CD4-positive, alpha-beta T cell treated with Interleukin-4 for 4 hours (primary cell): ENCODE results near the gene FAM9A.
A peak's percentile ranks its signal among the peaks of the same experiment; 100 is the strongest.

ENCODE experiments used
- DNase-seq: peaks from one replicate; pipeline ENCODE4 v3.0.0-alpha.2; 2020

Gene FAM9A

DNA sequence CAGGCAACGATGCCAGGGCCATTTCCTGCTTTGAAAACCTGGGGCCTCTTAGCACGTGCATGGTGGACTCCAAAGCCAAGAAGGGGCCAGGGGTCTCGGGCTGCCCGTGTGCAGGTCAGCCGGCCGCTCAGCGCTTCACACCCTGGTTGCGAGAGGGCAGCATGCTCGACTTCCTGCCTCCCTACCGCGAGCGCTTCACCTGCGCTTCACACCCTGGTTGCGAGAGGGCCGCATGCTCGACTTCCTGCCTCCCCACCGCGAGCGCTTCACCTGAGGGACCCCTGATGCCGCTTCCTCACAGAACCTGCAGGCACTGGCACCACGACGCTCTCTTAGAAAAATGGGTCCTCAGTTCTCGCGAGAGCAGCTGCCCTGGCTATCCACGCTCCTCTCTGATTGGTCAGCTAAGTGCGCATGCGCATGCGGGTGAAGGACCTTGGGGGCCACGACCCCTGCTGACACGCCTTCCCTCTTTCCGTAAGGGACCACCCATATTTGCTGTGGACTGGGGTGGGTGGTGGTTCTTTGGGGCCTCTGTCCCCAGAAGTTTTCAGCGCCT lies at the start of gene FAM9A:
FAM9A (minus strand) TSS at position 343 of the 559 bp plus-strand sequence. CDS start 1,212 bp downstream, outside the sequence.
- no peak for DNase-seq

- no peak for DNase-seq
These were observed 49.3 kb upstream of the FAM9A start for GRCh38 chrX:8850478-8850877.

DNA sequence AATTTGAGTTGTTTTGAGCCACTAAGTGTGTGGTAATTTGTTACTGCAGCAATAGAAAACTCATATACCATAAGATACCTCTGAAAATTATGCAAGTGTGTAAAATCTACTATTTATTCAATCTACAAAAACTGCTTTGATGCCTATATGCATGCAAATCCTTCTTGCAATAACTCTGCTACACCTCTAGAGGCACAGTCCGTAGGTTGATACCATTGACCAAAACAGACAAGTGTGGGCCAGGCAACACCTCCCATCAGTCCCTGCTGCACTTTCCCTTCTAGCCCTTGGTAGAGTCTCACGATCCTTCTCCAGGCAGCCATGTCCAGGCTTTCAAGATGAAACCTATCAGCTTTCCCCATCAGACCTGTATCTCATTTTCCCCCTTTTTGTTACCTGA lies 48.8 kb upstream of the FAM9A start:
- no peak for DNase-seq

DNA sequence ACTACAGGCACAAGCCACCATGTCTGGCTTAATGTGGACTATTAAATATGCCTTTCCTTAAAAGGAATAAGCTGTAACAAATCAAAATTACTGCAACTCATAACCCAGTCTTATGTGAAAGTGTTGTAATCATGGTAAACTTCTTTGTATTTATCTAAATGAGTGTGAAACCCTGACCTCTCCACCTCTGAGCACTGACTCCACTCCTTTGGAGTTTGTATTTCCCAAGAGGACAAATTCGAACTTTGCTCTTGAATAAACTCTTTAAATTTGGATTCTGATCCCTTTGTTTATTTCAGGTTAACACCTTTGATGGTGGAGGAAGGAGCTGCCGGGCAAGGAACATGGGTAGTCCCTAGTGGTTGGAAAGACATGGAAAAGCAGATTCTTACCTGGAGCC lies 48.3 kb upstream of the FAM9A start:
- DNase-seq, result no peak

GRCh38 chrX:8848911-8849310 lies 47.7 kb upstream of the FAM9A start:
- no peak for DNase-seq

DNA sequence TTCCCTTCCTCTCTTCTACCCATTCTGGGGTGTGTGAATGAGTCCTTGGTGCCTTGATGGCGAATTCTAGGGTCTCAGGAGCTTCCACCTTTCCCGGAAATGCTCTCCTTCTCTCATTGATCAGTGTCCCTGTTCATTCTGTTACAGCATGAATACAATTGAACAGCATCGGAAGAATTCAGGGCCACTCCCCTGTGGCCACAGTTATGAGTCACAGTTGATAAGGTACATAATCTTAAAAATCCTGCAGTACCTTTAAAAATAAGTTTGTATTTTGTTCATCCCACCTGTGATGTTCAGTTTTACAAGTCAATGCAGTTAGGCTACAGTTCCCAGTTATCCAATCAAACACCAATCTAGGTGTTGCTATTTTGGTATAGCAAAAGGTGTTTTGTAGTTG lies 47.3 kb upstream of the FAM9A start:
- DNase-seq, result no peak

GRCh38 chrX:8847360-8847759 lies 46.2 kb upstream of the FAM9A start:
- DNase-seq, result no peak

DNA sequence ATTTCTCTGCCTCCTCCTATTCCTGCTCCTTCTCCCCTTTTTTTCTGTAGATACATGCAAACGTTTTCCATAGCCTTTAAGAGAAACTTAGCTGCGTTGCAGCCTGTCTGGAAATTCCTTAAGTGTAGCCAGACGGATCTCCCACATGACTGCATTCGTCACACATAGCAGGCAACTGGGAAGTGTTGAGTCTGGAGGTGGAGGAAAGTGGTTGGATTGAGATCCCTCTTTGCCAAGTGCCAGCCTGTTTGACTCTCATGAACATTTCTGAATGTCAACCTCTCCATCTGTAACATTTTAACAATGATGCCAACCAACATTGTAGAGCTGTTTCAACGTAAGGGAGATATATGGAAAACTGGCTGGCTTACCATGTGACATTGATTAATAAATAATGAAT lies 45.1 kb upstream of the FAM9A start:
- no peak for DNase-seq

GRCh38 chrX:8845469-8845868 lies 44.3 kb upstream of the FAM9A start:
- no peak for DNase-seq

DNA sequence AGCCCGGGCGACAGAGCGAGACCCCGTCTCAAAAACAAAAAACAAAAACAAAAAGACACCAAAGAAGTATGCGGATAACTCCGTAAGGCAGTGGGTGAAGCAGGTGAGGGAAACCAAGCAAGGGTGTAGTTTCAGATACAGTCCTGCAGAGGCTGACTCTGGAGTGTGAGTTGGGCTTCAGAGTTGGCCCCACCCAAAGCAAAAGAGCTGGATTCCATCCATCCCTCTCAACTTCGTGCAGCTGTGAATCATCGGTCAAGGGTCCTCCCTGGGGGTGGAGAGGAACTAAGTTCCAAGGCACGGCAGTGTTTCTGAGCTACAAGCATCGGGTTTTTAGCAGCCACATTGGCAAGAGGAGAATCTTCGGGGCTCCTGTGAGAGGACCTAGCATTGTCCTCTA lies 43.9 kb upstream of the FAM9A start:
- DNase-seq, result no peak

DNA sequence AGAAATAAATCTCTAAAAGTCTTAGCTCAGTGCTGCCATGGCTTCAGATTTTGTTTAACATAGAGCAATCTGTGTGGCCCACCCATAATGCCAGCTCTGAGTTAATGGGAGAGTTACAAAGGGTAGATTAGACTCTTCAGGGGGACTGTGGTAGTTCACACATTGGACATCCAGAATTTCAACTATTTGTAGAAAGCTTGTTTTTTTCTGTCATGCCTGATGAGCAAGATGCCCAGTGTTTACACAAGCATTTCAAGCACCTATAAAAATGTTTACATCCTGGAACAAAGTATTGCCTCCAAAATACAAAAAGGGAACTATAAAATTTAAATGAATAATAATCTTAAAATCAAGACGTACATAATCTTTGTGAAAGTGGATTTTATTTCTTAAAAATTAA lies 43.0 kb upstream of the FAM9A start:
- no peak for DNase-seq

- no peak for DNase-seq
These were observed 40.7 kb upstream of the FAM9A start for GRCh38 chrX:8841911-8842310.

DNA sequence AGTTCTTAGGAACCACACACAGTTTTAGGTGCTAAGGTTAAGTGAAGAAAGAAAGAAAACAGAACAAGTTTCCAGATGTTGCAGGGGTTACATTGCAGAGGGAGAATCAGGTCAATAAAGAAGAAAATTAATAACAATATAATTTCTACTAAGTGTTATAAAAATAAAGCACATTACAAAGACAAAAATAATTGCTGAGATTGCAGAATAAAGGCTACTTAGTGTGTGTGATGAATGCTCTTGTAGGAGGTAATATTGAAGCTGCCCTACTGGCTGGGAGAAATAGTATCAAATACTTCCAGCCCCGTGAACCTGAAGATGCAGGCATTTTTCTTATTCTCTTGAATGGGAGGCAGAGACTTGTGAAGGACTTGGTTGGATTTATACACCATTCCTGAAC lies 33.2 kb upstream of the FAM9A start:
- DNase-seq, result no peak

DNA sequence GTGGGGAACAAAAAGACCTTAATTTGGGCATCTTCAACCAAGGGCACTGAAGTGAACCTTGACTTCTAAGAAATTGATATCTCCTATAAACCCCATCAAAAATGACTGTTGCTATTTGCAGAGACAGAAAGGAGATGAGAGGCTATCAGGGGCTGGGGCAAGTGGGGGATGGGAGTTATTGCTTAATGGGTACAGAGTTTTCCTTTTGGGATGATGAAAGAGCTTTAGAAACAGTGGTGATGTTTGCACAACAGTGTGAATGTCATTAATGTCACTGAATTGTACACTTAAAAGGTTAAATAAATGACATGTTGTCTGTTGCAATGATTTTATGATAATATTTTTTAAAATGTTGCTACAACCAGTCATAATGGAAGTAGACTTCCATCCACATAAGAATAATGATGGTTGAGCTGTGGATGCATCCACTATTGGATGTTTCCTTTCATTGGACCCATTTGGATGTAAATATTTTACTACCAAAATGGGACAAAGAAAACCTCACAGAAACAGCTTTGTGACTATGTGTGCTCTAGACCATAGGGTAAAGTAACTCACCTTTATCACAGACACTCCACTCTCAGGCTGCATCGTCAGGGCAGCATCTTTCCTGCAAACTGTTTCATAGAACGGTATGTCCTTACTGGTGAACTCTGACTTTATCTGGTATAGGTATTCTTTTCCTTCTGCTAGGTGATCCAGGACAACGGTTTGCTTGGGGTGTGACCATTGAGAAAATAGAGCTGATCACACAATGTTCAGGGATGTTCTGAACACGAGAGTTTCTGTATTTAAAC lies 31.6 kb upstream of the FAM9A start:
- DNase-seq, result no peak

DNA sequence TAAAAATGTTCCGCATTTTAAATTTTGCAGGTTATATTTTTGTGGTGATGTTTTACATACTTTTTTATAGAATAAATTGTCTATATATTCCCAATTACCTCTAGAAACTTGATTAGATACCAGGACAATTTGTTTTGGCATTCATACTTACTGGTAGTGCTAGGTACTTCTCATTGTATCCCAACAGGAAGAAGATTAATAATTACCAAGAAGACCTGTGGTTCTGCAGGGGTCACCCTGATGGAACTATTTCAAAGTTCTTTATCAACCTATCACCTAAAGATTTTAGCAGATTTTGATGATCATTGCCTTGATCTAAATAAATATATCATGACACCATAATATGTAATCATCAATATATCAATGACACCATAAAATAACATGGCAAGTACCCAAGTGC lies 22.5 kb upstream of the FAM9A start:
- no peak for DNase-seq

DNA sequence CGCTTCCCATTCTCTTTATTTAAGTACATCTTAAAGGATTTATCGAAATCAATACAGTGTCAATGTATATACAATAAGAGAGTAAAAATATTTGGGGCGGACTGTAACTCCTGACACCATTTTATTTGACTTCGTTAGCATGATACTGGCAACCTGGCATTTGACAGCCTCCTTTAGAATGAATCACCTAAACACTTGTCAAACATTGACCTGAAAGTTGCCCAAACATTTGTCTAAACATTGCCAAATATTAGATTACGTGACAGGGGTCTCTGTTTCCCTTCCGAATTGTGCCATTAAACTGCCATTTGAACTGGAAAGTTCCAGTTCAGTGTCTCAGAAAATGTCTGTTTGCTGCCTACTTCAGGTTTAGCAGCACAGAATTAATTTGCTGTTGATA lies 20.8 kb upstream of the FAM9A start:
- no peak for DNase-seq

GRCh38 chrX:8820910-8821527 lies 19.8 kb upstream of the FAM9A start:
- no peak for DNase-seq

GRCh38 chrX:8815460-8816065 lies 14.4 kb upstream of the FAM9A start:
- DNase-seq, result peak; percentile 44

- no peak for DNase-seq
These were observed 11.9 kb upstream of the FAM9A start for GRCh38 chrX:8813036-8813435.

DNA sequence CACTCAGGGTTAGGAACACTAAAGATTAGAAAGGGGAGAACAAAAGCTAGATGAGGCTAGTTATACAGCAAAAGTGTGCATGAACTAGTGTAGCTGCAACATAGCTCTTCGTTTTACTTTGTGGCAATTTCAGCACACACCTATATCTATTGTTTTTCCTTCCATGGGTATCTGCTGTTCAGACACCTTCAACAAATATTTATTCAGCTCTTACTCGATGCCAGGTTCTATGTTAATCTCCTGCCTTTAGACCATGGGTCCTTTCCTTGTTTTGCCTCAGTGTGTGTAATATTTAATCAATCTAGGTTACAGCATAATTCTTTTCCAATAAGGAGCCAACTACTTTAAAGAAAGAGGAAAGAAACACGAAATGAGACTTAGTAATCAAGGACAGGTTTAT lies 10.4 kb upstream of the FAM9A start:
- DNase-seq, result no peak

DNA sequence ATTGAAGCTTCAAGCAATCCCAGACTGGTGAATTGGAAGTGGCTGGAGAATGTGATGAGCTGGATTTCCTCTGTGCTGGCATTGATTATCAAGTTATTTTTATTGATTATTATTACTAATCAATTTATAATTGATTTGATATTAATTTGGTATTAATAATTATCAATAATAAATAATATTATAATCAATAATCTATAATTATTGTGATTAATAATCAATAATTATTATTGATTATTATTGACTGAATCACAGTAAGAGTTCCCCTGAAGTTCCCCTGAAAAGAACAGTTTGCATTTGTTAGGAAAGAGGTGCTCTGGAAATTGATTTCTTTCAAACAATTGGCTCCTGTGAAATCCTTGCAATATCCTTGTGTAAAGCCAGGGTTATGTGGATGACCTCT lies 7.5 kb upstream of the FAM9A start:
- no peak for DNase-seq

GRCh38 chrX:8805974-8806373 lies 4.8 kb upstream of the FAM9A start:
- no peak for DNase-seq

GRCh38 chrX:8805046-8805445 lies 3.9 kb upstream of the FAM9A start:
- DNase-seq, result no peak

GRCh38 chrX:8803326-8803725 lies 2.1 kb upstream of the FAM9A start:
- no peak for DNase-seq
